ENCODE data around the gene MACROD2.

DNA sequence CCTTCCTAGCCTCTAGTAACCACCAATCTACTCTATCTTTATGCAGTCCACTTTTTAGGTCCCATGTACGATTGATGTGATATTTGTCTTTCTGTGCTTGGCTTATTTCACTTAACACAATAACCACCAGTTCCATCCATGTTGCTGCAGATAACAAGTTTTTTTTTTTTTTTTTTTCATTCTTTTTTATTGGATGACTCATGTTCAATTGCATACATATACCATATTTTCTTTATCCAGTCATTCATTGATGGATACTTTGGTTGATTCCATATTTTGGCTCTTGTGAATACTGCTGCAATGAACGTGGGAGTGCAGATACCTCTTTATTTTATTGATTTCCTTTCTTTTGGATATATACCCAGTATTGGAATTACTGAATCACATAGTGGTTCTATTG lies 942.5 kb downstream of the MACROD2 start:
- TF ChIP-seq, protein P1, sequence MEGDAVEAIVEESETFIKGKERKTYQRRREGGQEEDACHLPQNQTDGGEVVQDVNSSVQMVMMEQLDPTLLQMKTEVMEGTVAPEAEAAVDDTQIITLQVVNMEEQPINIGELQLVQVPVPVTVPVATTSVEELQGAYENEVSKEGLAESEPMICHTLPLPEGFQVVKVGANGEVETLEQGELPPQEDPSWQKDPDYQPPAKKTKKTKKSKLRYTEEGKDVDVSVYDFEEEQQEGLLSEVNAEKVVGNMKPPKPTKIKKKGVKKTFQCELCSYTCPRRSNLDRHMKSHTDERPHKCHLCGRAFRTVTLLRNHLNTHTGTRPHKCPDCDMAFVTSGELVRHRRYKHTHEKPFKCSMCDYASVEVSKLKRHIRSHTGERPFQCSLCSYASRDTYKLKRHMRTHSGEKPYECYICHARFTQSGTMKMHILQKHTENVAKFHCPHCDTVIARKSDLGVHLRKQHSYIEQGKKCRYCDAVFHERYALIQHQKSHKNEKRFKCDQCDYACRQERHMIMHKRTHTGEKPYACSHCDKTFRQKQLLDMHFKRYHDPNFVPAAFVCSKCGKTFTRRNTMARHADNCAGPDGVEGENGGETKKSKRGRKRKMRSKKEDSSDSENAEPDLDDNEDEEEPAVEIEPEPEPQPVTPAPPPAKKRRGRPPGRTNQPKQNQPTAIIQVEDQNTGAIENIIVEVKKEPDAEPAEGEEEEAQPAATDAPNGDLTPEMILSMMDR (IDR thresholded peaks at IDR 0.05; ENCODE audit: insufficient read depth, low read length, poor library complexity, severe bottlenecking), result no peak
- TF ChIP-seq EZH2phosphoT487 (conservative IDR thresholded peaks at IDR 0.05; ENCODE audit: low read length), result no peak
